Stimulated activated CD8-positive, alpha-beta memory T cell treated with anti-CD3 and anti-CD28 coated beads, Interleukin-15, amount 100 ng/mL, for 24 hours (primary cell): ENCODE measurements around the gene SAAL1.
"Not testable (repeated sequence)": the region's sequence is repeated elsewhere in the genome, so short reads cannot be mapped to it uniquely, and the experiment has no call there.

Source experiments
- DNase-seq: peaks from one replicate; pipeline ENCODE4 v3.0.0-alpha.2; 2020; ENCODE audit warnings: low read depth

The SAAL1 gene

DNA sequence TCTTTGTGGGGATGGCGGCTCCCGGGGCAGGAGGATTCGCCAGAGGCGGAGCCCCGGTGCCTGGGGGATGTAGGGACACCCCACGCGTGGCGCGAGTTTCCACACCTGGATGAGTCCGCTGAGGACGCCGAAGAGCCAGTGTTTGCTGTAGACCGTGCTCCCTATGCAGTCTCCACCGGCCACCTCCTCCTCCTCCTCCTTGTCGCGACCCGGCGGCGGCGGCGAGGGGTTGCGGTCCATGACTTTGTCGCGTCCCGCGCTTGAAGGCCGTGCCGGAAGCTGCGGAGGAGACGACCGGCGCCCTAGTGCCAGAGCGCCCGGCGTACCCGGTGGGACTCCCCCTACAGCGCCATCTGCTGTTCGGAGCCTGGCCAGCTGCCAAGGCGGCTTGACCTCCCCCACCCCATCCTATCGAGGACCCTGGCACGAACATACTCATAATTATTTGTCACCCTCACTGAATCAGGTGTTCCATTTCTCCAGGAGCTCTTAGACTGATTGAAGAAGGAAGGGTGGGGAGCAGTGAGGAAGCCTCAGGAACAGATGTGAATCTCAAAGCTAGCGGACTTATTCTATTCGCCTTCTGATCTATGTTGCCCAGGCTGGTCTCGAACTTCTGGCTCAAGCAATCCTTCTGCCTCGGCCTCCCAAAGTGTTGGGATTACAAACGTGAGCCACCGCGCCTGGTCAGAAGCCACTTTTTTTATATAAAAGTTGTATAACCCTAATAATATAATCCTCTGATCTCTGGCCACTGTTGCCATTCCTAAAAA lies at the start of gene SAAL1:
TSS of gene SAAL1 (minus strand) at position 281 of the 773 bp plus-strand sequence. CDS start at position 240, 41 bp downstream.
- peak; percentile 81 for DNase-seq

GRCh38 chr11:18151581-18151980 lies 45.7 kb upstream of the SAAL1 start:
- DNase-seq: no peak

DNA sequence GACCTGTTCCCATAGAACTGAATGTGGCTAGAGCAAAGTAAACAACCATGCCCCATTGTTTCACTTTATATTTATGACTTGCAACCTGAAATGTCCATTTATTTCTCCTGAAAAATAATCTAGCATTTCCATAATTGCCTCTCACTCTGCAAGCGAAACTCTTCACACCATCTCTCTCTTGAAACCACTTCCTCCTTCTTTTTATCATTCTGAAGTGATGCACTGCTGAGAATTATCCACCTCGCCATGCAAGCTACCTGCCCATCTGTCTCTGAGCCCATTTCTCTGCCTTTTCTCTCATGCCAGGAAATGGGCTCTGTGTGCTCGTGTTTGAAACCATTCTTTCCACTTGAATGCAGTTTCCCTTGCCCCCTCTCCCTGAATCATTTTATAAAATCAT lies 40.0 kb upstream of the SAAL1 start:
- no peak for DNase-seq

DNA sequence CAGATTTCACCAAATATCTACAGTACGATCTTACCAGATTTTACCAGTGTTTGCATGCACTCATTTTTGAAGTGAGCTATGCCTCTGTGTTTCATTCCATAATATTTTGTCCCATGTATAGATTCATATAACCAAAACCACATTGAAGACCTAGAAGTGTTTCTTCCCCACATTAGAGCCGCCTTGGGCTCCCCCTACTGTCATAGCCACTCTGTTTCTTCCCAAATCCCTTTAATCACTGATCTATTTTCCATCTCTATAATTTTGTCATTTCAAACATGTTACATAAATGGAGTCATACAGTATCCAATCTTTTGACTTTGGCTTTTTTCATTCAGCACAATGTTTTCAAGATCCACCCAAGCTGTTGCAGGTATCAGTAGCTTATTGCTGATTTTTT lies 39.1 kb upstream of the SAAL1 start:
- no peak for DNase-seq

GRCh38 chr11:18144243-18144642 lies 38.4 kb upstream of the SAAL1 start:
- no peak for DNase-seq

DNA sequence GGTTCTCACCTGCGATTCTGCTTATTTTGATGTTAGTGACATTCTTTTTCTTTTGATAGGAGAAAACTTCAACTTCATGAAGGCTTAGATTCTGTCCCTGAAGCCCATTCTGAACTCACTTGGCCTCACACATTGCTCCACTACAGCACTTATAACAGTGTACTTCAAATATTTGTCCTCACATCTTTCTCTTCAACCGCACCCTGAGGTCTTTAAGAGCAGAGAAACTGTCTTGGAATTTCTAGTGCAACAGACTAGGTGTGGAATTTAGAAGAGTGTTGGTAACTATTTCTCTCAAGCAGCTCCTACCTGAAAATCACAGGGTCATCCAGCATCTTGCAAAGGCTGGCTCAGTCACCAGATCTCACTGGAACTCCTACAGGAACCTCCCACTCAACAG lies 34.3 kb upstream of the SAAL1 start:
- DNase-seq: no peak

DNA sequence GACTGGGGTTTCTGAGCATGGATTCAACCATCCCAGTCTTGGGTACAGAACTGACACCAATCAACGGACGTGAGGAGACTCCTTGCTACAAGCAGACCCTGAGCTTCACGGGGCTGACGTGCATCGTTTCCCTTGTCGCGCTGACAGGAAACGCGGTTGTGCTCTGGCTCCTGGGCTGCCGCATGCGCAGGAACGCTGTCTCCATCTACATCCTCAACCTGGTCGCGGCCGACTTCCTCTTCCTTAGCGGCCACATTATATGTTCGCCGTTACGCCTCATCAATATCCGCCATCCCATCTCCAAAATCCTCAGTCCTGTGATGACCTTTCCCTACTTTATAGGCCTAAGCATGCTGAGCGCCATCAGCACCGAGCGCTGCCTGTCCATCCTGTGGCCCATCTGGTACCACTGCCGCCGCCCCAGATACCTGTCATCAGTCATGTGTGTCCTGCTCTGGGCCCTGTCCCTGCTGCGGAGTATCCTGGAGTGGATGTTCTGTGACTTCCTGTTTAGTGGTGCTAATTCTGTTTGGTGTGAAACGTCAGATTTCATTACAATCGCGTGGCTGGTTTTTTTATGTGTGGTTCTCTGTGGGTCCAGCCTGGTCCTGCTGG lies 31.4 kb upstream of the SAAL1 start:
- no peak for DNase-seq

GRCh38 chr11:18135308-18135707 lies 29.4 kb upstream of the SAAL1 start:
- DNase-seq: no peak

- DNase-seq: no peak
These were observed 26.5 kb upstream of the SAAL1 start, which contains the start of gene MRGPRX3 for GRCh38 chr11:18132341-18132740. TSS of gene MRGPRX3 (plus strand) at chr11:18132571. CDS start at chr11:18137203, 4,632 bp downstream.

DNA sequence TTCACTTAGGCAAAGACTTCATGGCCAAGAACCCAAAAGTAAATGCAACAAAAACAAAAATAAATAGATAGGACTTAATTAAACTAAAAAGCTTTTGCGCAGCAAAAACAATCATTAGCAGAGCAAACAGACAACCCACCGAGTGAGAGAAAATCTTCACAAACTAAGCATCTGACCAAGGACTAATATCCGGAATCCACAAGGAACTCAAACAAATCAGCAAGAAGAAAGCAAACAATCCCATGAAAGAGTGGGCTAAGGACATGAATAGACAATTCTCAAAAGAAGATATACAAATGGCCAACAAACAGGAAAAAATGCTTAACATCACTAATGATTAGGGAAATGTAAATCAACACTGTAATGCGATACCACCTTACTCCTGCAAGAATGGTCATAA lies 25.2 kb upstream of the SAAL1 start:
- not testable (repeated sequence) for DNase-seq

DNA sequence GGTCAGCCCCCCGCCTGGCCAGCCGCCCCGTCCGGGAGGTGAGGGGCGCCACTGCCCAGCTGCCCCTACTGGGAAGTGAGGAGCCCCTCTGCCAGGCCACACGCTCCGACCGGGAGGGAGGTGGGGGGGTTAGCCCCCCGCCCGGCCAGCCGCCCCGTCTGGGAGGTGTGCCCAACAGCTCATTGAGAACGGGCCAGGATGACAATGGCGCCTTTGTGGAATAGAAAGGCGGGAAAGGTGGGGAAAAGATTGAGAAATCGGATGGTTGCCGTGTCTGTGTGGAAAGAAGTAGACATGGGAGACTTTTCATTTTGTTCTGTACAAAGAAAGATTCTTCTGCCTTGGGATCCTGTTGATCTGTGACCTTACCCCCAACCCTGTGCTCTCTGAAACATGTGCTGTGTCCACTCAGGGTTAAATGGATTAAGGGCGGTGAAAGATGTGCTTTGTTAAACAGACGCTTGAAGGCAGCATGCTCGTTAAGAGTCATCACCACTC lies 15.5 kb upstream of the SAAL1 start:
- not testable (repeated sequence) for DNase-seq

- peak; percentile 17 for DNase-seq
These were observed 9.7 kb upstream of the SAAL1 start for GRCh38 chr11:18115360-18116127.

- DNase-seq: no peak
These were observed 5.1 kb upstream of the SAAL1 start for GRCh38 chr11:18111005-18111404.

DNA sequence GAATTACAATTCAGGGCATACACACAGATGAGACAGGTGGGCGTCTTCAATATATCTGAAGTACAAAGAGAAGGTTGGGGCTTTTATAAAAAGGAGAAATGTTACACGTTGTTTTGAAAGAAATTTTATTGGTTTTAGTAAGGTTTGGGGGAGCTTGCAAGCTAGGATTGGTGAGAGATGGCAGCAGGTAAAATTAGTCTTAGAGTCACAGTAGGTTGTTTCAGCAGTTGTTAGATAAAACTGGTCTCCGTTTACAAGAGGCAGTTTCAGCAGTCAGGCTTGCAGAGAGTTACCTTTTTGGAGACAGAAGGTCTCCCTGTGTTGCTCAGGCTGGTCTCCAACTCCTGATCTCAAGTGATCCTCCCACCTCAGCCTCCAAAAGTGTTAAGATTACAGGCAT lies 2.4 kb upstream of the SAAL1 start:
- DNase-seq: no peak

- no peak for DNase-seq
These were observed 806 bp upstream of the SAAL1 start for GRCh38 chr11:18106688-18107087.

GRCh38 chr11:18105086-18105801 lies 638 bp downstream of the SAAL1 start:
- no peak for DNase-seq

- no peak for DNase-seq
These were observed 4.8 kb downstream of the SAAL1 start for GRCh38 chr11:18100926-18101656.

- no peak for DNase-seq
These were observed 11.9 kb downstream of the SAAL1 start for GRCh38 chr11:18093959-18094358.

GRCh38 chr11:18091731-18092130 lies 14.2 kb downstream of the SAAL1 start:
- DNase-seq: no peak

DNA sequence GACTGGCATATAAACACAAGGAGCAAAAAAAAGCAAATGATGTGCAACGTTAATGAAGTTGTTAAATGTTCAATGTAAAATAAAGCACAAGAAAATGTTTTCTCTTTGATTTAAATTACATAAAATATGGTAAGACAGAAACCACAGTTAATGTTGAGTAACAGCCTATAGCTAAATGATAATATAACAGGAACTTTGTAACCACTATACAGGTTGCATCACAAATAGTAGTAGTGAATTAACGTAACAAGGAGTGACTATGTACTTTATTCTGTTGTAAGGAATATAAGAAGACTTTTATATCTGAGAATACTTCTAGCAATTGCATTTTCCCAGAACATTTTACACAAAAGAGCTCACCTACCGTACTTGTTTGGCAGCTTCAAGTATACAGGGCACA lies 16.9 kb downstream of the SAAL1 start:
- no peak for DNase-seq

DNA sequence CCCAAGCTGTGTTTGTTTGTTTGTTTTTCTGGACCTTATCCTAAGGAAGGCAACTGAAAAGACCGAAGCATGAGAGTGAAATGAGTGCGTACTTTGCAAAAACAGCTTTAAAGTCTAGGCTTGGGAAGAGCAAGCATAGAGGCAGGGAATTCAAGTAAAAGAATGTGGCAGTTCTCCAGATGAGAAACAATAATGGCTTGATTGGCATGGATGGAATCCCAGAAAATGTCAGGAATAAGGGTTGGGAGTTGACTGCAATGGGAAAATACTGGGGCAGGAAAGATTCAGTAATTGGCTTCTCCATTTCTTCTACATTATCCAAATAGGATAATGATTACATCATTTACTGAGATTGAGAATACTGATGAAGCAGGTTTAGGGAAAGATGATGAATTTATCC lies 17.5 kb downstream of the SAAL1 start:
- DNase-seq: no peak
